GM12878 (cell line): ENCODE measurements around the gene FAM227B.
"Not testable (repeated sequence)": the region's sequence is repeated elsewhere in the genome, so short reads cannot be mapped to it uniquely, and the experiment has no call there.

ENCODE experiments used
- BACH1 ChIP-seq: fragments of 450-650 bp; IDR thresholded peaks from 2 replicates; pipeline ENCODE4 v1.6.1; 2017; ENCODE audit warnings: mild to moderate bottlenecking, borderline replicate concordance
- CEBPB ChIP-seq, 2 experiments: fragments of 150-350 bp in 1 of 2; IDR thresholded peaks; 2 replicates each; pipeline ENCODE4 v1.6.1; 2012 to 2014; ENCODE audit warnings: low read depth in 2 of 2, low read length in 2 of 2, borderline replicate concordance in 1 of 2, inconsistent platforms in 1 of 2
- JUNB ChIP-seq: IDR thresholded peaks from 2 replicates; pipeline ENCODE4 v1.6.1; 2016; ENCODE audit warnings: antibody characterized with exemption, mild to moderate bottlenecking
- MYC ChIP-seq: IDR thresholded peaks from 2 replicates; pipeline ENCODE4 v1.6.1; 2011; ENCODE audit warnings: mild to moderate bottlenecking, low read length, moderate library complexity, inconsistent platforms; ENCODE audit not compliant: insufficient read depth, insufficient replicate concordance, insufficient read length, severe bottlenecking
- NFYB ChIP-seq: IDR thresholded peaks from 2 replicates; pipeline ENCODE4 v1.6.1; 2011; ENCODE audit warnings: low read depth, mild to moderate bottlenecking, low read length, improper control_type of control experiment, moderate library complexity; ENCODE audit not compliant: insufficient read depth
- NR2C2 ChIP-seq: IDR thresholded peaks from 2 replicates; pipeline ENCODE4 v1.6.1; 2011; ENCODE audit warnings: borderline replicate concordance, low read depth; ENCODE audit not compliant: control insufficient read depth, insufficient read length
- ZZZ3 ChIP-seq: IDR thresholded peaks from 2 replicates; pipeline ENCODE4 v1.6.1; 2011; ENCODE audit warnings: low read depth; ENCODE audit not compliant: control insufficient read depth, insufficient read length
- TF ChIP-seq, protein P1 (sequence below), 3 experiments: IDR thresholded peaks in 2 of 3; conservative IDR thresholded peaks in 1 of 3; 2 replicates each; pipeline ENCODE4 v1.5.1; 2011; ENCODE audit warnings: low read depth in 3 of 3, low read length in 3 of 3, mild to moderate bottlenecking in 3 of 3, control low read depth in 2 of 3, moderate library complexity in 2 of 3, inconsistent platforms in 1 of 3, mixed read lengths in 1 of 3; ENCODE audit not compliant: control insufficient read depth in 2 of 3, insufficient read depth in 1 of 3; ENCODE audit errors: extremely low read depth in 1 of 3
- TF ChIP-seq, protein P2 (sequence below): fragments of 450-650 bp; IDR thresholded peaks from 2 replicates; pipeline ENCODE4 v1.6.1; 2016; ENCODE audit warnings: mild to moderate bottlenecking, moderate library complexity, borderline replicate concordance
- TF ChIP-seq, protein P3 (sequence below): IDR thresholded peaks from 2 replicates; pipeline ENCODE4 v1.6.1; 2011; ENCODE audit warnings: mild to moderate bottlenecking, low read depth, low read length, moderate library complexity; ENCODE audit not compliant: insufficient replicate concordance

DNA sequence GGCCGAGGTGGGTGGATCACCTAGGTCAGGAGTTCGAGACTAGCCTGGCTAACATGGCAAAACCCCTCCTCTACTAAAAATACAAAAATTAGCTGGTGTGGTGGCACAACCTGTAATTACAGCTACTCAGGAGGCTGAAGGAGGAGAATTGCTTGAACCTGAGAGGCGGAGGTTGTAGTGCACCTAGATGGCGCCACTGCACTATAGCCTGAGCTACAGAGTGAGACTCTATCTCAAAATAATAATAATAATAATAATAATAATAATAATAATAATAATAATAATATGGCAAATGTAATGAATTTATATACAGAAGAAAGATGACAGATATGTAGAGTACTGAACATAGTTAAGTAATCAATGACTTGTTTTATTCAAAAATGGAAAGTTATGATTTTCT lies 149.4 kb downstream of the FAM227B start:
- TF ChIP-seq, protein P1, sequence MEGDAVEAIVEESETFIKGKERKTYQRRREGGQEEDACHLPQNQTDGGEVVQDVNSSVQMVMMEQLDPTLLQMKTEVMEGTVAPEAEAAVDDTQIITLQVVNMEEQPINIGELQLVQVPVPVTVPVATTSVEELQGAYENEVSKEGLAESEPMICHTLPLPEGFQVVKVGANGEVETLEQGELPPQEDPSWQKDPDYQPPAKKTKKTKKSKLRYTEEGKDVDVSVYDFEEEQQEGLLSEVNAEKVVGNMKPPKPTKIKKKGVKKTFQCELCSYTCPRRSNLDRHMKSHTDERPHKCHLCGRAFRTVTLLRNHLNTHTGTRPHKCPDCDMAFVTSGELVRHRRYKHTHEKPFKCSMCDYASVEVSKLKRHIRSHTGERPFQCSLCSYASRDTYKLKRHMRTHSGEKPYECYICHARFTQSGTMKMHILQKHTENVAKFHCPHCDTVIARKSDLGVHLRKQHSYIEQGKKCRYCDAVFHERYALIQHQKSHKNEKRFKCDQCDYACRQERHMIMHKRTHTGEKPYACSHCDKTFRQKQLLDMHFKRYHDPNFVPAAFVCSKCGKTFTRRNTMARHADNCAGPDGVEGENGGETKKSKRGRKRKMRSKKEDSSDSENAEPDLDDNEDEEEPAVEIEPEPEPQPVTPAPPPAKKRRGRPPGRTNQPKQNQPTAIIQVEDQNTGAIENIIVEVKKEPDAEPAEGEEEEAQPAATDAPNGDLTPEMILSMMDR (IDR thresholded peaks at IDR 0.05 in 2 of 3, conservative IDR thresholded peaks at IDR 0.05 in 1 of 3; ENCODE audit: control insufficient read depth in 2 of 3, extremely low read depth in 1 of 3, insufficient read depth in 1 of 3, low read depth in 3 of 3, low read length in 3 of 3) = peak in 2 of 3 experiments; percentile 16 to 30; a peak in 3 of 6 replicates
- not testable (repeated sequence) for TF ChIP-seq MYC; ZZZ3; JUNB; NR2C2; CEBPB (IDR thresholded peaks at IDR 0.05; ENCODE audit: borderline replicate concordance in 1 of 2, low read depth in 2 of 2, low read length in 2 of 2); BACH1; NFYB
- TF ChIP-seq, protein P2, sequence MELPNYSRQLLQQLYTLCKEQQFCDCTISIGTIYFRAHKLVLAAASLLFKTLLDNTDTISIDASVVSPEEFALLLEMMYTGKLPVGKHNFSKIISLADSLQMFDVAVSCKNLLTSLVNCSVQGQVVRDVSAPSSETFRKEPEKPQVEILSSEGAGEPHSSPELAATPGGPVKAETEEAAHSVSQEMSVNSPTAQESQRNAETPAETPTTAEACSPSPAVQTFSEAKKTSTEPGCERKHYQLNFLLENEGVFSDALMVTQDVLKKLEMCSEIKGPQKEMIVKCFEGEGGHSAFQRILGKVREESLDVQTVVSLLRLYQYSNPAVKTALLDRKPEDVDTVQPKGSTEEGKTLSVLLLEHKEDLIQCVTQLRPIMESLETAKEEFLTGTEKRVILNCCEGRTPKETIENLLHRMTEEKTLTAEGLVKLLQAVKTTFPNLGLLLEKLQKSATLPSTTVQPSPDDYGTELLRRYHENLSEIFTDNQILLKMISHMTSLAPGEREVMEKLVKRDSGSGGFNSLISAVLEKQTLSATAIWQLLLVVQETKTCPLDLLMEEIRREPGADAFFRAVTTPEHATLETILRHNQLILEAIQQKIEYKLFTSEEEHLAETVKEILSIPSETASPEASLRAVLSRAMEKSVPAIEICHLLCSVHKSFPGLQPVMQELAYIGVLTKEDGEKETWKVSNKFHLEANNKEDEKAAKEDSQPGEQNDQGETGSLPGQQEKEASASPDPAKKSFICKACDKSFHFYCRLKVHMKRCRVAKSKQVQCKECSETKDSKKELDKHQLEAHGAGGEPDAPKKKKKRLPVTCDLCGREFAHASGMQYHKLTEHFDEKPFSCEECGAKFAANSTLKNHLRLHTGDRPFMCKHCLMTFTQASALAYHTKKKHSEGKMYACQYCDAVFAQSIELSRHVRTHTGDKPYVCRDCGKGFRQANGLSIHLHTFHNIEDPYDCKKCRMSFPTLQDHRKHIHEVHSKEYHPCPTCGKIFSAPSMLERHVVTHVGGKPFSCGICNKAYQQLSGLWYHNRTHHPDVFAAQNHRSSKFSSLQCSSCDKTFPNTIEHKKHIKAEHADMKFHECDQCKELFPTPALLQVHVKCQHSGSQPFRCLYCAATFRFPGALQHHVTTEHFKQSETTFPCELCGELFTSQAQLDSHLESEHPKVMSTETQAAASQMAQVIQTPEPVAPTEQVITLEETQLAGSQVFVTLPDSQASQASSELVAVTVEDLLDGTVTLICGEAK = not testable (repeated sequence)
- TF ChIP-seq, protein P3, sequence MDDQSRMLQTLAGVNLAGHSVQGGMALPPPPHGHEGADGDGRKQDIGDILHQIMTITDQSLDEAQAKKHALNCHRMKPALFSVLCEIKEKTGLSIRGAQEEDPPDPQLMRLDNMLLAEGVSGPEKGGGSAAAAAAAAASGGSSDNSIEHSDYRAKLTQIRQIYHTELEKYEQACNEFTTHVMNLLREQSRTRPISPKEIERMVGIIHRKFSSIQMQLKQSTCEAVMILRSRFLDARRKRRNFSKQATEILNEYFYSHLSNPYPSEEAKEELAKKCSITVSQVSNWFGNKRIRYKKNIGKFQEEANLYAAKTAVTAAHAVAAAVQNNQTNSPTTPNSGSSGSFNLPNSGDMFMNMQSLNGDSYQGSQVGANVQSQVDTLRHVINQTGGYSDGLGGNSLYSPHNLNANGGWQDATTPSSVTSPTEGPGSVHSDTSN = not testable (repeated sequence)
